Measurements from ENCODE around the gene HSPBAP1. TPM values are rescaled to one million over a fixed set of nuclear protein-coding genes. Genes with fewer than 3 reads are reported as not detected.

HSPBAP1 gene
- total and polyA plus RNA-seq, 2 of the 4 experiments (the other 2 are of a cell fraction): 2.6 to 4.8 TPM

- H4K8ac ChIP-seq (ENCODE audit: low read depth in 2 of 2, low read length in 2 of 2): no peak overlapping the region
- no CpG with 5 or more reads among the region's 8 CpGs for WGBS, 2 experiments (ENCODE audit: extremely low coverage in 2 of 2, insufficient read length in 1 of 2)
- H3K27ac ChIP-seq (ENCODE audit: insufficient read depth, low read length): no peak overlapping the region
- ChIA-PET CTCF (no interaction called here), POLR2A (ENCODE audit: unreplicated experiment) (no interaction called here)
- ATAC-seq (ENCODE audit: low read depth): no peak
- no peaks in the 10 kb centered on the region; the same call in 1 of the 2 replicates for H3K9me1 ChIP-seq (ENCODE audit: insufficient read depth, low read length)
- BruUV-seq (replicated peaks): TSS peak; percentile 59
- no peaks in the 10 kb centered on the region for H3K4me1 ChIP-seq (ENCODE audit: control insufficient read depth, insufficient read depth, low read length)
- H3K4me3 ChIP-seq (ENCODE audit: insufficient read depth, low read depth, low read length): no peak overlapping the region
- no peaks in the 10 kb centered on the region for H3K79me1 ChIP-seq (ENCODE audit: low read depth in 1 of 2, low read length in 2 of 2)
- no peak overlapping the region for H4K5ac ChIP-seq (ENCODE audit: low read depth, low read length)
- no peaks in the 10 kb centered on the region for H3K27me3 ChIP-seq (ENCODE audit: control insufficient read depth, insufficient read depth, low read length)
- TF ChIP-seq BHLHE40 (IDR thresholded peaks at IDR 0.05; ENCODE audit: low read depth, low read length): no peak
- no peak for TF ChIP-seq MAZ (IDR thresholded peaks at IDR 0.05; ENCODE audit: borderline replicate concordance, low read depth, low read length)
- no peak for TF ChIP-seq RAD21 (IDR thresholded peaks at IDR 0.05; ENCODE audit: low read length)
- no peak for TF ChIP-seq MAFK (IDR thresholded peaks at IDR 0.05; ENCODE audit: low read depth, low read length)
- no peak for TF ChIP-seq POLR2A (IDR thresholded peaks at IDR 0.05; ENCODE audit: low read depth, low read length)
- TF ChIP-seq CTCF (conservative IDR thresholded peaks at IDR 0.05; ENCODE audit: low read depth, low read length): no peak
- no peak for TF ChIP-seq RFX5 (IDR thresholded peaks at IDR 0.05; ENCODE audit: low read depth, low read length)
- dilution Hi-C loops (cut with HindIII; ENCODE audit: low sequenced_read_pairs, unreplicated experiment) (no loop called here), in situ Hi-C loops (cut with MboI; ENCODE audit: low sequenced_read_pairs) (no loop called here), intact Hi-C loops (cut with micrococcal nuclease) (no loop called here)
- no peak overlapping the region for H3K18ac ChIP-seq (ENCODE audit: low read depth, low read length)
- no peak overlapping the region for H3K14ac ChIP-seq (replicated peaks; ENCODE audit: low read depth, low read length)
- H3K4ac ChIP-seq (ENCODE audit: low read depth, low read length): no peak overlapping the region
- no peak overlapping the region for H2BK20ac ChIP-seq (ENCODE audit: low read depth, low read length)
- no peak overlapping the region for H4K91ac ChIP-seq (ENCODE audit: insufficient read depth, low read depth, low read length)
- H3K9me3 ChIP-seq (ENCODE audit: control insufficient read depth, insufficient read depth, low read length): no peaks in the 10 kb centered on the region; the same call in 1 of the 2 replicates
- DNase-seq: no peak
- H3K9ac ChIP-seq (ENCODE audit: low read depth, low read length): no peak overlapping the region
- H4K20me1 ChIP-seq (ENCODE audit: insufficient read depth, low read length): no peaks in the 10 kb centered on the region
- H2BK5ac ChIP-seq (ENCODE audit: low read depth, low read length, poor library complexity, severe bottlenecking): no peak overlapping the region
- H2AFZ ChIP-seq (replicated peaks; ENCODE audit: low read length, poor library complexity): no peak overlapping the region
- H2AK9ac ChIP-seq (replicated peaks; ENCODE audit: low read depth, low read length, poor library complexity): no peak overlapping the region
- no peak overlapping the region for H2BK120ac ChIP-seq (ENCODE audit: low read depth, low read length)
- H2AK5ac ChIP-seq (ENCODE audit: low read depth, low read length): no peak overlapping the region
- H2BK15ac ChIP-seq (ENCODE audit: low read depth, low read length): no peak overlapping the region
- no peak overlapping the region for H3K4me2 ChIP-seq (ENCODE audit: low read depth, low read length)
- no peak overlapping the region for H3K56ac ChIP-seq (ENCODE audit: extremely low read depth, insufficient read depth, low read length)
- H3K23ac ChIP-seq (ENCODE audit: low read depth, low read length): no peak overlapping the region
- H3K36me3 ChIP-seq (ENCODE audit: control insufficient read depth, insufficient read depth, low read length): no peaks in the 10 kb centered on the region
These were observed 64.7 kb downstream of the HSPBAP1 start for GRCh38 chr3:122728756-122729514.
